Right lobe of liver (tissue), 4 donors: ENCODE measurements around the gene MKLN1.

Source experiments
- CTCF ChIP-seq, 4 donors: fragments of 200-600 bp in 3 of 4; fragments of 450-650 bp in 1 of 4; IDR thresholded peaks; one replicate each; pipeline versions ENCODE4 v1.5.1 to v1.8.0; 2016 to 2022; ENCODE audit warnings: antibody characterized with exemption in 4 of 4, mild to moderate bottlenecking in 2 of 4
- POLR2A ChIP-seq: fragments of 450-650 bp; IDR thresholded peaks from one replicate; pipeline ENCODE4 v1.6.1; 2017; ENCODE audit warnings: antibody characterized with exemption, mild to moderate bottlenecking
- donor health status: DM: no; HTN: no; CAD: no.
- donor health status: DM: no; HTN: no; CAD: no.
- donor health status: DM: no; HTN: yes; CAD: no.

DNA sequence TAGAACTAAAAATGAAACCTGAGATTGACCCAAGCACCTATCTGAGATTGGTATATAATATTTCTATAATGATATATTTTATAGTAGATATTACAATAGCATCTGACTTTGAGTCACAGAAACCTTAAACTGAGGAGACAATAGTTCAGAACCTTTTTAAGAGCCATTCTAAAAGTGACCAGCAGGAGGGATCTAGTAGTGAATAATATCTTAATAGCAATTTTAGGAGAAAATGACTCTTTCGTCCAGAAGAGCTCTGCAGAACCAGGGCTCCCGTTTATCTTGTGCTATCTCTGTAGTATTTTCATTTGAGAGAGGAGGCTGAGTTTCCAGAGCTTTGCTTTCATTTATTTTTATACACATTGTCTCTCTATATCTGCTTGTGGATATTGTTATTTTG, 160.7 kb downstream of the MKLN1 start:
- no peak for TF ChIP-seq POLR2A
- peak in 3 of 4 donors; percentile 15 to 28 (median 25) for TF ChIP-seq CTCF (IDR thresholded peaks at IDR 0.05)
